H1 (cell line): ENCODE measurements around the gene PRR14L. TPM values are rescaled to one million over a fixed set of nuclear protein-coding genes. Genes with fewer than 3 reads are reported as not detected.

Experiments used
- CTCF ChIP-seq, 3 experiments: IDR thresholded peaks; 1 replicate in 2 of 3; 2 replicates in 1 of 3; pipeline versions ENCODE4 v1.5.1 to v1.6.1; 2011; ENCODE audit warnings: low read length in 3 of 3, mild to moderate bottlenecking in 3 of 3, inconsistent platforms in 2 of 3, low read depth in 1 of 3, moderate library complexity in 1 of 3; ENCODE audit not compliant: insufficient read depth in 1 of 3; ENCODE audit errors: control extremely low read depth in 1 of 3
- polyA plus RNA-seq, 7 experiments: library from polyadenylated mRNA; depleted of rRNA in 3 of 7; stranded (reverse) in 5 of 7; unstranded in 2 of 7; fragments of >200 nt in 5 of 7; fragments of 200-250 nt in 2 of 7; gene quantifications; 1 replicate in 5 of 7; 2 replicates in 1 of 7; 4 replicates in 1 of 7; pipeline versions ENCODE4 v1.2.1 to v1.2.3, GENCODE V29; 2011 to 2013; ENCODE audit warnings: missing spikeins in 2 of 7, mixed read lengths in 2 of 7
- total RNA-seq: library from RNA; stranded (reverse); fragmentation: NEBNext Ultra II Directional; extraction: Animal tissue kit (Norgen Biotek cat#: 25700); gene quantifications from 2 replicates; pipeline ENCODE4 v1.2.1, GENCODE V29; 2021

The PRR14L gene
- total and polyA plus RNA-seq, 2 of the 8 experiments (the other 6 are each of a cell fraction or from before 2014, with no cell fraction given): 26.5 to 98.6 TPM

- TF ChIP-seq CTCF (IDR thresholded peaks at IDR 0.05; ENCODE audit: control extremely low read depth in 1 of 3, insufficient read depth in 1 of 3, low read depth in 1 of 3, low read length in 3 of 3): no peak
- TF ChIP-seq, all 59 proteins: peak for 0
These were observed 39.9 kb upstream of the PRR14L start (continued) for GRCh38 chr22:31789803-31790202.
